Naive thymus-derived CD4-positive, alpha-beta T cell (primary cell): ENCODE data around the gene BCAS3. TPM values are rescaled to one million over a fixed set of nuclear protein-coding genes. Genes with fewer than 3 reads are reported as not detected.

ENCODE experiments used
- ATAC-seq: fragments of 150-1000 bp; cut with Tn5 transposase; 2 replicates; pipeline ENCODE4 v1.10.0; 2021; ENCODE audit warnings: mild to moderate bottlenecking, moderate library complexity
- CTCF ChIA-PET: fragments of 350-600 bp; sonication (Branson Sonifier 250); formaldehyde crosslinking; loops from one replicate; lab custom pipeline; 2021; ENCODE audit warnings: antibody characterized with exemption; lab: Charles Lee
- POLR2A ChIA-PET: fragments of 350-600 bp; sonication (Branson Sonifier 250); formaldehyde crosslinking; loops from one replicate; lab custom pipeline; 2021; ENCODE audit warnings: antibody characterized with exemption, inconsistent platforms; lab: Charles Lee
- DNase-seq, 9 donors: peaks; one replicate each; pipeline versions ENCODE4 v3.0.0 to v3.0.0-alpha.2; 2020 to 2022; ENCODE audit warnings: mixed read lengths in 1 of 9
- H3K27ac ChIP-seq: one replicate; pipeline ENCODE4 v1.7.0; 2013; ENCODE audit warnings: mild to moderate bottlenecking, low read depth, low read length, moderate library complexity
- H3K27me3 ChIP-seq, 2 donors: one replicate each; pipeline ENCODE4 v1.7.0; 2013; ENCODE audit warnings: low read length in 2 of 2, mild to moderate bottlenecking in 2 of 2, moderate library complexity in 2 of 2; ENCODE audit not compliant: control insufficient read depth in 2 of 2, insufficient read depth in 2 of 2
- H3K36me3 ChIP-seq, 3 experiments: 1 replicate in 2 of 3; 2 replicates in 1 of 3; pipeline ENCODE4 v1.7.0; 2013; ENCODE audit warnings: low read length in 3 of 3, mild to moderate bottlenecking in 3 of 3, moderate library complexity in 1 of 3; ENCODE audit not compliant: insufficient read depth in 3 of 3, control insufficient read depth in 2 of 3
- H3K4me1 ChIP-seq, 2 donors: one replicate each; pipeline ENCODE4 v1.7.0; 2013; ENCODE audit warnings: low read length in 2 of 2, mild to moderate bottlenecking in 2 of 2, moderate library complexity in 1 of 2; ENCODE audit not compliant: control insufficient read depth in 2 of 2, insufficient read depth in 2 of 2
- H3K4me3 ChIP-seq: 2 replicates; pipeline ENCODE4 v1.7.0; 2013; ENCODE audit warnings: mild to moderate bottlenecking, low read length
- H3K9me3 ChIP-seq, 3 experiments: 1 replicate in 2 of 3; 2 replicates in 1 of 3; pipeline ENCODE4 v1.7.0; 2013; ENCODE audit warnings: low read length in 3 of 3; ENCODE audit not compliant: control insufficient read depth in 2 of 3
- H3K27ac Mint-ChIP-seq, 9 donors: one replicate each; pipeline ENCODE4 v1.8.0; 2020 to 2022; ENCODE audit warnings: mixed read lengths in 9 of 9, mild to moderate bottlenecking in 8 of 9, moderate library complexity in 5 of 9, inconsistent platforms in 2 of 9
- H3K27me3 Mint-ChIP-seq, 5 donors: one replicate each; pipeline ENCODE4 v1.8.0; 2021 to 2022; ENCODE audit warnings: mixed read lengths in 5 of 5, mild to moderate bottlenecking in 1 of 5
- H3K36me3 Mint-ChIP-seq, 5 donors: one replicate each; pipeline ENCODE4 v1.8.0; 2020 to 2022; ENCODE audit warnings: mixed read lengths in 5 of 5, mild to moderate bottlenecking in 3 of 5, inconsistent platforms in 1 of 5
- H3K4me1 Mint-ChIP-seq, 7 donors: one replicate each; pipeline ENCODE4 v1.8.0; 2020 to 2022; ENCODE audit warnings: mixed read lengths in 7 of 7, mild to moderate bottlenecking in 3 of 7, inconsistent platforms in 1 of 7
- H3K4me3 Mint-ChIP-seq, 10 donors: one replicate each; pipeline ENCODE4 v1.8.0; 2020 to 2022; ENCODE audit warnings: mild to moderate bottlenecking in 10 of 10, mixed read lengths in 10 of 10, moderate library complexity in 6 of 10, inconsistent platforms in 2 of 10
- H3K9me3 Mint-ChIP-seq, 11 donors: one replicate each; pipeline ENCODE4 v1.8.0; 2020 to 2022; ENCODE audit warnings: mixed read lengths in 11 of 11, mild to moderate bottlenecking in 4 of 11, inconsistent platforms in 1 of 11, moderate library complexity in 1 of 11
- intact Hi-C, 2 donors: fragments of 100-400 bp; cut with micrococcal nuclease; formaldehyde crosslinking; loops; one replicate each; pipeline ENCODE4 v1.15.1; 2023
- polyA plus RNA-seq, 2 donors: library from polyadenylated mRNA; unstranded; fragments of 300-500 nt; fragmentation: Illumina TruSeq; gene quantifications; one replicate each; pipeline ENCODE4 v1.2.3, GENCODE V29; 2021
- total RNA-seq, 6 experiments: library from RNA in 5 of 6; stranded (reverse) in 5 of 6; gene quantifications; 1 replicate in 5 of 6; 2 replicates in 1 of 6; pipeline ENCODE4 v1.2.3 and lab custom pipeline; 2021 to 2026

BCAS3 gene
- total and polyA plus RNA-seq, 7 experiments from 2014 or later = 18.4 to 57.8 (median 37.5) TPM

GRCh38 chr17:61209525-61209924 lies 531.9 kb downstream of the BCAS3 start:
- Mint-ChIP-seq H3K27ac (no peak overlapping the region), H3K4me3 (no peak overlapping the region), H3K4me1 (peaks cover 0 to 9% (median 0%) of the 10 kb centered on the region in 7 donors), H3K36me3 (peaks cover 0 to 6% (median 0%) of the 10 kb centered on the region in 5 donors), H3K27me3 (peaks cover 0 to 12% (median 0%) of the 10 kb centered on the region in 5 donors), H3K9me3 (no peaks in the 10 kb centered on the region)
- H3K36me3 ChIP-seq = no peaks in the 10 kb centered on the region
- H3K4me1 ChIP-seq = no peaks in the 10 kb centered on the region
- H3K9me3 ChIP-seq = no peaks in the 10 kb centered on the region
- DNase-seq = no peak
- no peak for ATAC-seq
- H3K27ac ChIP-seq = no peak overlapping the region
- H3K27me3 ChIP-seq = no peaks in the 10 kb centered on the region
- H3K4me3 ChIP-seq = no peak overlapping the region
- intact Hi-C loops = no loop called here
- POLR2A ChIA-PET = no interaction called here
- CTCF ChIA-PET = no interaction called here

DNA sequence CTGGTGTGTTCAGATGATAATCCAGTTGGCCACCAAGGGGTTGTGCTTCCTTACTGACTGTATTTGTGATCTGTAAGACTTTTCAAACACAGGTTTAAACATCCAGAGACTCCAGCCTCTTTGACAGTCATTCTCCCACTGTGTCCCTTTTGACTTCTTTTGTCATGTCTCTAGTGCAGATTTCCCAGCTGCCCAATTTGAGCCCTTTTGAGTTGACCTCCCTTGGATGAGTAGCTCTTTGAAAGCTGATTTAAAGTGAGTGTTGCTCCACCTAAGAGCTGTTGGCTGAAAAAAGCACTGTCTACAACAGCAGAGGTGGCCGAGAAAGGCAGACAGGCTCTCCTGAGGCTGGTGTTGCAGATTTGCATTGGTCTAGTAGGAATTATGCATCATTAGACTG lies 533.6 kb downstream of the BCAS3 start:
- DNase-seq (no peak), ATAC-seq (no peak)
- ChIA-PET POLR2A (no interaction called here), CTCF (no interaction called here)
- Mint-ChIP-seq H3K36me3 (peaks cover 0 to 6% (median 0%) of the 10 kb centered on the region in 5 donors), H3K9me3 (no peaks in the 10 kb centered on the region), H3K27ac (no peak overlapping the region), H3K27me3 (peaks cover 0 to 12% (median 0%) of the 10 kb centered on the region in 5 donors), H3K4me1 (peaks cover 0 to 12% (median 0%) of the 10 kb centered on the region in 7 donors), H3K4me3 (no peak overlapping the region)
- no peaks in the 10 kb centered on the region for H3K9me3 ChIP-seq
- H3K4me1 ChIP-seq = no peaks in the 10 kb centered on the region
- no peak overlapping the region for H3K4me3 ChIP-seq
- H3K27ac ChIP-seq = no peak overlapping the region
- no peaks in the 10 kb centered on the region for H3K36me3 ChIP-seq
- intact Hi-C loops = no loop called here
- no peaks in the 10 kb centered on the region for H3K27me3 ChIP-seq

DNA sequence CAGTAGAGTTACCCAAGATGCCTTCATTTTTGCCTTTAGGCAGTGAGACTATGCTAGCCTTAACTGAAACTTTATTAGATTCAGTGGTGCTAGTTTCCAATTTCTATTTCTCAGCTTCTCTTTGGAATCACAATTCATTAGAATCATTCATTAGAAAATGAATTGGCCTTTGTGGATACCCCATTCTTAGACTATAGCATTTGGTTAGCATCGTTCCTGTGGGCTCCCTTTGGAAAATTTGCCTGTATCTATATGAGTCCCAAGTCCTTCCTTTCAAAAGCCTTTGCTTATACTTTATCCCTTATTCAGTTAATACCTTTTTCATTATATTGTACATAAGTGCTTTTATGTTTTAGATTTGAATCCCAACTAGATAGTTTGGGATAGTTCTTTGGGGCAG lies 535.0 kb downstream of the BCAS3 start:
- H3K9me3 ChIP-seq = no peaks in the 10 kb centered on the region
- H3K9me3 Mint-ChIP-seq = no peaks in the 10 kb centered on the region
- no peaks in the 10 kb centered on the region for H3K27me3 ChIP-seq
- no peak for ATAC-seq
- no peaks in the 10 kb centered on the region for H3K4me1 ChIP-seq
- H3K36me3 ChIP-seq = no peaks in the 10 kb centered on the region
- no peak overlapping the region for H3K27ac ChIP-seq
- ChIA-PET CTCF (no interaction called here), POLR2A (no interaction called here)
- H3K4me3 Mint-ChIP-seq = no peak overlapping the region
- peaks cover 0 to 6% (median 0%) of the 10 kb centered on the region in 5 donors for H3K36me3 Mint-ChIP-seq
- peaks cover 0 to 10% (median 0%) of the 10 kb centered on the region in 7 donors for H3K4me1 Mint-ChIP-seq
- H3K27me3 Mint-ChIP-seq = peaks cover 0 to 10% (median 0%) of the 10 kb centered on the region in 5 donors
- no peak overlapping the region for H3K4me3 ChIP-seq
- no peak for DNase-seq
- intact Hi-C loops = no loop called here
- no peak overlapping the region for H3K27ac Mint-ChIP-seq

GRCh38 chr17:61214753-61215152 lies 537.1 kb downstream of the BCAS3 start:
- ChIA-PET CTCF (no interaction called here), POLR2A (no interaction called here)
- no peak overlapping the region for H3K27ac Mint-ChIP-seq
- H3K27me3 Mint-ChIP-seq = peaks cover 0 to 2% (median 0%) of the 10 kb centered on the region in 5 donors
- intact Hi-C loops = no loop called here
- no peak overlapping the region for H3K4me3 Mint-ChIP-seq
- no peaks in the 10 kb centered on the region for H3K36me3 ChIP-seq
- no peak for DNase-seq
- no peaks in the 10 kb centered on the region for H3K27me3 ChIP-seq
- no peaks in the 10 kb centered on the region for H3K9me3 Mint-ChIP-seq
- ATAC-seq = no peak
- no peak overlapping the region for H3K4me3 ChIP-seq
- peaks cover 0 to 29% (median 8%) of the 10 kb centered on the region in 7 donors for H3K4me1 Mint-ChIP-seq
- peaks cover 0 to 3% (median 0%) of the 10 kb centered on the region in 5 donors for H3K36me3 Mint-ChIP-seq
- H3K9me3 ChIP-seq = no peaks in the 10 kb centered on the region
- H3K27ac ChIP-seq = no peak overlapping the region
- no peaks in the 10 kb centered on the region for H3K4me1 ChIP-seq

- intact Hi-C loops = no loop called here
- ChIA-PET CTCF (no interaction called here), POLR2A (no interaction called here)
- Mint-ChIP-seq H3K4me3 (no peak overlapping the region), H3K36me3 (peaks cover 0 to 3% (median 0%) of the 10 kb centered on the region in 5 donors), H3K4me1 (peaks cover 5 to 38% (median 13%) of the 10 kb centered on the region in 7 donors), H3K27ac (no peak overlapping the region), H3K27me3 (peaks cover 0 to 2% (median 0%) of the 10 kb centered on the region in 5 donors), H3K9me3 (no peaks in the 10 kb centered on the region)
- DNase-seq (no peak), ATAC-seq (no peak)
- Histone ChIP-seq H3K27me3 (no peaks in the 10 kb centered on the region), H3K4me1 (peaks cover 1 to 2% of the 10 kb centered on the region in 2 donors), H3K27ac (no peak overlapping the region), H3K36me3 (no peaks in the 10 kb centered on the region), H3K4me3 (no peak overlapping the region), H3K9me3 (no peaks in the 10 kb centered on the region)
Measured at GRCh38 chr17:61216066-61216465, 538.4 kb downstream of the BCAS3 start.

DNA sequence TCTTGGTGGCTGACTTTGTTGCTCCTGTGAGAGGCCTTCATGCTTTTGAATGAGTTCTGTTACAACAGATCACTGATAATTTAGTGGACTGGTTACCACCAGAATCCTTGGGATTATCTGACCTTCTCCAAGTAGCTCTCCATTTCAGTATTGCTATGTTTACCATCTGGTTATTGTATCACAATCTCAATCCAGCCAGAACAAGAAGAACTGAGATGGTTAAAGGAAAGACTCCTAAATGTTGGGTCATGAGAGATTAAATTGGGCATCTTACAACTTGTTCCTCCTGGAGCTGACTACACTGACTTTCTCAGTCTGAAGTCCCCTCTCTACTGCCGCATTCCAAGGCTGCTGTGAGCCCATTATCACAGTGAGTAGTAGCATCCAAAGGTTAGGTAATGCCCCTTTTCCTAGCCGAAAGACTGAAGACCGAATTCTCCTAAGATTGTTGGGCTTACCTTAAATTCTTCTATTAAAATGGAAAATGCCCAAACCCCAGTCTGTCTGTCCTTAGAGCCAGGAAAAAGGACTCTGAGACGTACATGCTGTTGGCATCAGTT lies 540.3 kb downstream of the BCAS3 start:
- Histone ChIP-seq H3K4me1 (peaks cover 16 to 18% of the 10 kb centered on the region in 2 donors), H3K36me3 (no peaks in the 10 kb centered on the region), H3K9me3 (no peaks in the 10 kb centered on the region), H3K27me3 (no peaks in the 10 kb centered on the region), H3K27ac (no peak overlapping the region), H3K4me3 (no peak overlapping the region)
- ChIA-PET POLR2A (no interaction called here), CTCF (no interaction called here)
- ATAC-seq (no peak), DNase-seq (no peak)
- Mint-ChIP-seq H3K27me3 (no peaks in the 10 kb centered on the region), H3K27ac (peak overlapping the region in 1 of 9 donors; percentile 3), H3K4me3 (no peak overlapping the region), H3K4me1 (peaks cover 24 to 57% (median 32%) of the 10 kb centered on the region in 7 donors), H3K36me3 (peaks cover 0 to 3% (median 0%) of the 10 kb centered on the region in 5 donors), H3K9me3 (no peaks in the 10 kb centered on the region)
- intact Hi-C loops = no loop called here

DNA sequence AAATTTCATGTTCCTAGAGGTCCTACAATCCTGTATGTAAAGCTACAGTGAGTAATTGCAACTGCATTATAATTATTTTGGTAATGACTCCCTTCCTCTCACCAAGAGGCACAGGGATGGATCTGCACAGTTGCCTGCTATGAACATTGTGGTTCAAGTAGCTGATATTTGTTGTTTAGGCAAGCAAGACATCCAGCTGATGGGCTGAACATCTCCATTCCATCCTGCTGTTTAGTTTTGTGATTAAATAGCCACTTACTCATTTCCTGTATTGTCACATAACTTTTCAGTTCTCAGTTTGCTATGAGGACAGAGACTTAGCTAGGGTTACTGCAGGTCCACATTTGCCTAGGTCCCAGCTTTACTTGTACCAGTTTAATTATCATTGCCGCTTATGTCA lies 540.8 kb downstream of the BCAS3 start:
- peak overlapping the region in 1 of 10 donors; percentile 34 for H3K4me3 Mint-ChIP-seq
- ChIA-PET POLR2A (no interaction called here), CTCF (no interaction called here)
- Histone ChIP-seq H3K36me3 (no peaks in the 10 kb centered on the region), H3K27me3 (no peaks in the 10 kb centered on the region), H3K9me3 (no peaks in the 10 kb centered on the region), H3K27ac (no peak overlapping the region), H3K4me1 (peaks cover 20 to 22% of the 10 kb centered on the region in 2 donors), H3K4me3 (no peak overlapping the region)
- intact Hi-C loops = no loop called here
- peak; percentile 56 for ATAC-seq
- H3K36me3 Mint-ChIP-seq = peaks cover 0 to 3% (median 0%) of the 10 kb centered on the region in 5 donors
- H3K4me1 Mint-ChIP-seq = peaks cover 24 to 58% (median 36%) of the 10 kb centered on the region in 7 donors
- H3K27ac Mint-ChIP-seq = no peak overlapping the region
- H3K27me3 Mint-ChIP-seq = no peaks in the 10 kb centered on the region
- H3K9me3 Mint-ChIP-seq = no peaks in the 10 kb centered on the region
- DNase-seq = no peak
